Stimulated activated CD4-positive, alpha-beta T cell treated with anti-CD3 and anti-CD28 coated beads, Interleukin-1b, Interleukin-23, amount 100 ng/mL, for 24 hours (primary cell): ENCODE results near the gene PRAC1.
A peak's percentile ranks its signal among the peaks of the same experiment; 100 is the strongest.
"Not testable (repeated sequence)": the region's sequence is repeated elsewhere in the genome, so short reads cannot be mapped to it uniquely, and the experiment has no call there.

ENCODE experiments used
- DNase-seq, 4 experiments: peaks; one replicate each; pipeline ENCODE4 v3.0.0-alpha.2; 2020; ENCODE audit warnings: low read depth in 4 of 4, low spot score in 1 of 4

PRAC1 gene

DNA sequence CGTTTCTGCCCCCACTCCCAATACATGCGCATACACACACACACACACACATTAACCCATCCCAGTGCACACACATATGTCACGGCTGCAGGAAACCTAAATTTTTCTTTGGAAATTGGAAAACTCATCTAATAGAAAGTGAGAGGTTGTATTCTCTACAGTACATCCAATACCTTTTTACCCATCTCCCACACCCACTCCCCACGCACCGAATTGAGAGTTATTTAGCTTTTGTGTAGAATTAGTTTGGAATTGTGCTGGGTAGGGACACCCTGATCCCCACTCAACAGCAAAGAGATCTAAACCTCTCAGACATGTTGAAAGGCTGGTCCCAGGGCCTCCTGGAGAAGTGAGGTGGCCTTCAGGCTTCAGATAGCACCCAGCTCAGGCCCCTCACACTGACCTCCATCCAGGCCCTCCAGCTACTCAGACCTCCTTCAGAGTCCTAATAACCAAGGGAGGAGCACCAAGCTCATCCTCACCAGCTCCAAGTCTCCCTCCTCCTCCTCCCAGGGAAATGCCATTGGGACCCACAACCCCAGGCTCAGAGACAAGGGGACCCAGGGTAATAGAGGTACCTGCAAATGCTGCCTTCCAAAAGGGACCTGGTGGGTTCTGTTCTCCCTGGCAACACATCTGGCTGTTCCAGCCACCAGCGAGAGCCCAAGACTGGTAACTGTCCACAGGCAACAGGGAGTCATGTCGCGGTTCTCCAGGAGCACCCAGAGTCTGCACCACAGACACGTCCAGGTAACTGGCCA is 5.3 kb upstream of the PRAC1 start:
- DNase-seq, result no peak

DNA sequence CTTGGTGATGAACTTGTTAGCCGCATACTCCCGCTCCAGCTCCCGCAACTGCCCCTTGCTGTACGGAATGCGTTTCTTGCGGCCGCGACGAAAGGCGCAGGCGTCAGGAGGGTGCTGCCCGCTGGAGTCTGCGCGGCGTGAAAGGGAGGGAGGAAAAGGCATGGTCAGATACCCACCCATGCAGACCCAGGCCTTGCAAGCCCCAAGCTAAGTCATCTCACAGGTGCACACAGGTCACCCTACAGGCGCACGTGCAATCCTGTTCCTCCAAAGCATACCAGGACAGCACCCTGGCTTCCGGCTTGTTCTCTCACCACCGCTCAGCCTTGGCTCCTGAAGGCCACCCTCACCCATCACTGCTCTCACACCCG is 4.6 kb upstream of the PRAC1 start:
- no peak for DNase-seq

- no peak for DNase-seq
Observed at GRCh38 chr17:48726114-48726915, 4.0 kb upstream of the PRAC1 start.

- no peak for DNase-seq
Observed at GRCh38 chr17:48725288-48726064, 3.2 kb upstream of the PRAC1 start.

DNA sequence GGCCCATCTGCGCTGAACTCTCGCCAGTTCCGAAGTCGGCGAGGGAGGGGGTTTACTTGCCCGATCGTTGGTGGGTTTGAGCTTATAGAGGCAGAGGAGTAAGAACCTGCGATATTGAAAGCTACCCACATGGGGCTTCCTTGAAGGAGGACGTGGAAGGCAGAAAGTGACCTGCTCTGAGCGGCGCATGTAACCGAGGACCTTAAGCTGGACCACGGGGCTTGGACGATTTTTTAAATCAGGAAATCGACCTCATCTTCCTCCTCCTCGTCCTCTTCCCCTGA is 2.6 kb upstream of the PRAC1 start:
- DNase-seq, result no peak

DNA sequence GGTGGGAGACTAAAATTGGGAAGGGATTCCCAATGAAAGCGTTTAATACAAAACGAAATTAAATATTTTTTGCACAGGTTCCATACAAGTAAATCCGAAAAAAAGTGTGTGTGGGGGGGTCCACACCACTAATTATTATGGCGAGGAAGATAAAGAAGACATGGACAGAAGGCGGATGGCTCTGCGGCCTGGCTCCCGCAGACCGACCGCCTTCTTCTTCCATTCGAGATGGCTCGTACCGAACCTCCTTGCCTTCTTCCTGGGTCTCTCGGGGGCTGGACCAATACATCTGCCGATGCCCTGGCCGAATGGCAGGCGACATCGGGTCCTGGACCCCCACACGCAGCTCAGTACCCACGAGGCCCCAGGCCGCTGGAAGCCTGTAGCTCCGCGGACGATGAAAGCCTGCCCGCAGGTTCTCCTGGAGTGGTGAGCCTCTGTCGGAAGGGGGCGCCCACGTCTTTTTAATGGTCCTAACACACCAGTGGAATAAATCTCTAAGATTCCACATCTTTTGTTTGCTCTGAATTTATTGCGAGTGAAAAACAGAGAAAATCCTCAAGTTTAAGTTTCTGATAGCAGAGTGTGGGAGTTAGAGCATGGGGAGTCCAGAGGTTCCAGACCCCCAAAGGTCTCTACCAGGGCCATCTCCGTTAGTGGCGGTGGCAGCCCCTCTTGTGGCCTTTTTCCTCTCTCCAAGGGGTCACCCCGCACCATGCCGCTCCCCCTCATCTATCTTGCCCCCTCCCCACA is 2.1 kb upstream of the PRAC1 start:
- DNase-seq, result peak; percentile 37 to 75 (median 52)

GRCh38 chr17:48723423-48724250 is 1.3 kb upstream of the PRAC1 start:
- DNase-seq, result no peak

DNA sequence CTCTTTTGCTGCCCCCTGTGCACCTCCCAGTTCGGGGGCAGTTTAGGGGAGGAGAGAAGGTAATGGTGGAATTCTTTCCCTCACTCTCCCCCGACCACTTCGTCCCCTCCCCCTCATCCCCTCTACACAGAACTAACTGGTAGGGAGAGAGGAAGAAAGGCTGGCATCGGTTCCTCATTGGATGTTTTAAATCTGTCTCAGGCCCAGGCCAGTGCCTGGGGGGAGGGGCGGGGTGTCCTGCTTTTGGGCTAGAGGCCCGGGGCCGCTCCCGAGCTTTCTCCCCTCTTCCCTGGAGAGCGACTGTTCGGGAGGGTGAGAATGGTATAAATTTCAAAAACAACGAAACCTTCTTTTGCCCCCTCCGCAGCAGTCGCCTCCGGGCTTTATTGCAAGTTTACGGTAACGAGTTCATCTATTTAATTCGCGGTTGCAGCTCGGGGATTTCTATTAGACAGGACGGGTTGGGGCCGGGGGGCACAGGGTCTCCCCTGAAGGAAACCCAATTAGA is 651 bp upstream of the PRAC1 start, which contains the start of gene PRAC2:
Gene PRAC2 (plus strand): TSS at position 271 of the 508 bp plus-strand sequence. CDS start 1,226 bp downstream, outside the sequence.
- no peak for DNase-seq

- DNase-seq, result no peak
Observed at GRCh38 chr17:48721009-48721402, 1.3 kb downstream of the PRAC1 start.

DNA sequence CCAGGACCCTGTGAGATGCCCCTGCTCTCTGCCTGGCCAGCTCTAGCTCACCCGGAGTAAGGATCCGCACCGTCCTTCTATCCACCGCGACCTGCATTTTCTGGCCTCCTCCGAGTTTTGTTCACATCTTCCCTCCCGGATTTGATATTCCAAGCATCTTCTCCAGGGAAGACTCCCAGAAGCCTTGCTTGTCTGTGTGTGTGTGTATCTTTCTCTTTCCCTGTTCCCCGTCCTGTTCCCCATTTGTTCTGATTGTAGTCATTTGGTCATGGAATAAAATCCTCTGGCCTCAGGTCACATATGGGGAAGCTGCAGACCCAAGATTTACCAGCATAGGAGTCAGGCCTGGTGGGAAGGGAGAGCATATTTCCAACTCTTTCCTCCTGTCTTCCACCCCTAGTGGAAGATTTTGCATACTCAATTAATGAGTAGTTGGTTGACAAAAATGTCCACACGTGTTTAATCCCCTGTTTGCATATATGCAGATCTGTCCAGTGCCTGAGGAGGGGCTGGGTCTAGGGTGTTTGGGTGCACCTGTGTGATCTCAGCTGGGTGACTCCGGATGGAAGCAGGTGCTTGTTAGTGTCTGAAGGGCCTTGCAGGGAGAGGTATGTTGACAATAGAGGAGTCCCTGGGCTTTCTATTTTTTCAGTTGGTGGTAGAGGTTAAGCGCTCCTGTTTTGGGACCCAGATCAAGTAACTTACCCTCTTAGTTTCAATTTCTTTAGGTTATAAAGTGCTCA is 1.9 kb downstream of the PRAC1 start:
- no peak for DNase-seq

- no peak for DNase-seq
Observed at GRCh38 chr17:48719642-48720265, 2.6 kb downstream of the PRAC1 start.

DNA sequence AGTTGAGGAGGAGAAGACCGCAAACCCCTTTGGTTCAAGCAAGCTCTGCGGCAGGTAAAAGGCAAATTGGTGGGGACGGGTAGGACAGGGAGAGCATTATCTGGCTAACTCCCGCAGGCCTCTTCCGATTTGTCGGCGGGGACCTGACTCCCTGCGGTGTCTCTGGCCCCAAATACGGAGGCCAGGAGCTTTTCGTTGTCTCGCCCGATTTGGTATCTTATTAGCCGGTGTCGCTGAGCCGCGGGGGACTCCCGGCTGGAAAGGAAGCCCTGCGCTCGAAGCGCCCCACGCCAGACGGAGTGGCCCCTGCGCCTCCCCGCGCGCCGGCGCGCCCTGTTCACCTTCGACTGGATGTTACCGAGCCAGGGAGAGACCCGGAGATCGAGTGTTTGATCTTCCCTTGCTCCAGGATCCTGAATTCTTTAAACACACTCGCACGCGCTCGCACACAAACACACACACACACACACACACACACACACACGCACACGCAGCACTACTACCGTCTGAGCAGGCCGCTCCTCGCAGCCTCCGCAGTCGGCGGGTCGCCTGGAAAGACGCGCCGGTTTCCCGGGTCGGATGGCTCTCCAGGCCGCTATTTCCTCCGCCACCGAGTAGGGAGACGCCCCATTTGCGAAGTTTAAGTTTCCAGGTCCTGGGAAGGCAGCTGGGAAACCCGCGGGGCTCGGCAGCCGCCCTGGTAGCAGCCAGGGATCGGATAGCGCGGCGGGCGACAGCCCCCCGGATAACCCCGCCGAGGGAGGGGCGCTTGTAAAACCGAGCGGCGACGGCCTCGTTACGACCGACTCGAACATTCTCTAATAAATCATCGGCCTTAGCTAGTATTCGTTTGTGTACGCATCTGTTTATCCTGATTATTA is 3.3 kb downstream of the PRAC1 start:
- DNase-seq, result no peak

GRCh38 chr17:48718227-48718760 is 4.0 kb downstream of the PRAC1 start:
- no peak for DNase-seq

GRCh38 chr17:48717367-48718226 is 4.7 kb downstream of the PRAC1 start:
- DNase-seq, result no peak

DNA sequence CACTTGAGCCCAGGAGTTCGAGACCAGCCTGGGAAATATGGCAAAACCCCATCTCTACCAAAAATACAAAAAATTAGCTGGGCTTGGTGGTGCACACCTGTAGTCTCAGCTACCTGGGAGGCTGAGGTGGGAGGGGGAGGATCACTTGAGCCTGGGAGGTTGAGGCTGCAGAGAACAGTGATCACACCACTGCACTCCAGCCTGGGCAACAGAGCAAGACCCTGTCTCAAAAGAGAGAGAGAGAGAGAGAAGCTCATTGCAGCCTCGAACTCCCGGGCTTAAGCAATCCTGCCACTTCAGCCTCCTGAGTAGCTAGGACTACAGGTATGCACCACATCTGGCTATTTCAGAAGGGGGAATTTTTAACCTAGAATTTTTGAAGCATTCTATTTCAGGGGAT is 5.8 kb downstream of the PRAC1 start:
- DNase-seq, result not testable (repeated sequence)

DNA sequence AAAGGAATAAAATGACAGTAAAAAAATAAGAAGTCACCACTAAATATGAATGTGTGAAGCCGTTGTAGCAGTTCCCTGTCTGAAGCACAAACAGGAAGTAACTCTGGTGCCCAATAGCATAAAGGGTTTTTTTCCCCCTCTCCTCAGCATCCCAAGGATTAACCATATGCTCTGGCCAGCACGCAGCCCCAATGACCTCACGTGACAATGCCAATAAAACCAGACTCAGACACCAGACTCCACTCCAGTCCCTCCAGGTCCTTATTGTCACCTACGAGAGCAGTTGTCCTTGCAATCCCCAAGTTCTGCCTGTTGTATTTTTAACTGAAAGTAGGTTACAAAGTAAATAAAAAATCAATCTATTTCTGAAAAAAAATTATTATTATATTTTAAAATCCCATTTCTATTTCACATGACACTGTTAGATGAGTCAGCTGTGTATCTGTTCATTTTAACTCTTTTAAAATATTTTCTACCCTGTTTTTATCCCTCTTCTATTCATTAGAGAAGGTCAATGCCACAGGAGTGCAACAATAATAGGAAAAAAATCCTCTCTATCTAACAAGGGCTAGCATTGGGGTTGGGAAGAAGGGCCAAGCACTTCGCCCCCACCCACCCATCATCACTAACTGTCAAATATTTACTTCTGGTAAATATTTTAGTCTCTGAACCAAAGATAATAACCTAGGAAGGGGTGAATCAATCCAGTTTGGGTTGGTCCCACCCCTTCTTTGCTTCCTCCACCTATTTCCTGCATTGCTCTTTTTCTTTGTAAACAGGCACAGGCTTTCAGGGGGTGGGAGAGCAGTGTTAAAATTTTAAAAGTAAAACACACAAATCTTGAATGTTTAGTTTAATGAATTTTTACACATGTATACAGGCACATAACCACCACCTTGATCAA is 6.6 kb downstream of the PRAC1 start:
- DNase-seq, result no peak
